Measurements from ENCODE around the gene HCFC2. TPM values are rescaled to one million over a fixed set of nuclear protein-coding genes. Genes with fewer than 3 reads are reported as not detected.

HCFC2 gene
- total and polyA plus RNA-seq, 10 donors: 4.3 to 18.6 (median 16.6) TPM

DNA sequence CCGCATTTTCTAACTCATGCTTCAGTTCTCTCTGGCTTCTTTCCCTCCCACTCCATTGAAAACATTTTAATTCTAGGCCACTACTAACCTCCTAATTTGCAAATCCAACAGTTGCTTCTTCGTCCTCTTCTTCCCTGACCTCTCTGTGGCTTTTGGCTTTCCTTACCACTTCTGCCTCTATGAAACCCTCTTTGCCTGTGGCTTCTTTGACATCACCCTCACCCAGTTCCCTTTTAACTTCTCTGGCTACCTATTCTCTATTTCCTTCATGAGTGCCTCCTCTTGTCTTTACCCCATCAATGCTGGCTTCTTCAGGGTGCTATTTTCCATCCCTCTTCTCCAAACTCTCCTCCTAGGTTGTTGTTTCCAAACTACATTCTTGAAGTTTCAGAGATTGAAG is 4.4 kb upstream of the HCFC2 start:
- intact Hi-C loops (cut with DNase I; ENCODE audit: low total_unique reads): loop anchor here (5.0 kb wide), 1 partner anchor 47 kb away; no protein-coding TSS in a partner anchor
- H3K9me3 ChIP-seq: peaks cover 0 to 7% (median 0%) of the 10 kb centered on the region in 8 donors
- H3K4me1 ChIP-seq: peaks cover 1 to 16% (median 9%) of the 10 kb centered on the region in 6 donors
- H3K27ac ChIP-seq: no peak overlapping the region
- H3K27me3 ChIP-seq (replicated peaks in 1 of 7): no peaks in the 10 kb centered on the region
- H3K36me3 ChIP-seq: no peaks in the 10 kb centered on the region
- WGBS, 5 donors: 59 to 74% (median 63%) methylated on average over 2 of the region's 2 CpGs
- TF ChIP-seq, protein P1, sequence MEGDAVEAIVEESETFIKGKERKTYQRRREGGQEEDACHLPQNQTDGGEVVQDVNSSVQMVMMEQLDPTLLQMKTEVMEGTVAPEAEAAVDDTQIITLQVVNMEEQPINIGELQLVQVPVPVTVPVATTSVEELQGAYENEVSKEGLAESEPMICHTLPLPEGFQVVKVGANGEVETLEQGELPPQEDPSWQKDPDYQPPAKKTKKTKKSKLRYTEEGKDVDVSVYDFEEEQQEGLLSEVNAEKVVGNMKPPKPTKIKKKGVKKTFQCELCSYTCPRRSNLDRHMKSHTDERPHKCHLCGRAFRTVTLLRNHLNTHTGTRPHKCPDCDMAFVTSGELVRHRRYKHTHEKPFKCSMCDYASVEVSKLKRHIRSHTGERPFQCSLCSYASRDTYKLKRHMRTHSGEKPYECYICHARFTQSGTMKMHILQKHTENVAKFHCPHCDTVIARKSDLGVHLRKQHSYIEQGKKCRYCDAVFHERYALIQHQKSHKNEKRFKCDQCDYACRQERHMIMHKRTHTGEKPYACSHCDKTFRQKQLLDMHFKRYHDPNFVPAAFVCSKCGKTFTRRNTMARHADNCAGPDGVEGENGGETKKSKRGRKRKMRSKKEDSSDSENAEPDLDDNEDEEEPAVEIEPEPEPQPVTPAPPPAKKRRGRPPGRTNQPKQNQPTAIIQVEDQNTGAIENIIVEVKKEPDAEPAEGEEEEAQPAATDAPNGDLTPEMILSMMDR (IDR thresholded peaks at IDR 0.05 in 8 of 11, conservative IDR thresholded peaks at IDR 0.05 in 3 of 11): no peak
- no peak for TF ChIP-seq POLR2AphosphoS5 (IDR thresholded peaks at IDR 0.05)
- TF ChIP-seq POLR2A (IDR thresholded peaks at IDR 0.05): no peak
- H3K4me3 ChIP-seq: no peak overlapping the region
- DNase-seq: no peak

DNA sequence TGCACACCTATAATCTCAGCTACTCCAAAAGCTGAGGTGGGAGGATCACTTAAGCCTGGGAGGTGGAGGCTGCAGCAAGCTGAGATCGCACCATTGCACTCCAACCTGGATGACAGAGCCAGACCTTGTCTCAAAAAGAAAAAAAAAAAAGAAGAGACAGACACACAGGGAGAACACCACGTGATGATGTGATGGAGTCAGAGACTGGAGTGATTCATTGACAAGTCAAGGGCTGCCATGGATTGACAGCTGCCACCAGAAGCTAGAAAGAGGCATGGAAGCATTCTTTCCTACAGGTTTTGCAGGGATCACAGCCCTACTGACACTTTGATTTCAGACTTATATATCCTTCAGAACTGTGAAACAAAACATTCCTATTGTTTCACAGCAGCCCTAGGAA is 3.5 kb upstream of the HCFC2 start:
- Histone ChIP-seq H3K36me3 (no peaks in the 10 kb centered on the region), H3K4me1 (peaks cover 10 to 24% (median 17%) of the 10 kb centered on the region in 6 donors), H3K27ac (no peak overlapping the region), H3K27me3 (replicated peaks in 1 of 7) (no peaks in the 10 kb centered on the region), H3K4me3 (no peak overlapping the region), H3K9me3 (peaks cover 0 to 7% (median 0%) of the 10 kb centered on the region in 8 donors)
- intact Hi-C loops (cut with DNase I; ENCODE audit: low total_unique reads): no loop called here
- WGBS, 5 donors: 58 to 74% (median 67%) methylated on average over 2 of the region's 2 CpGs
- TF ChIP-seq POLR2A (IDR thresholded peaks at IDR 0.05): no peak
- TF ChIP-seq, protein P1 (IDR thresholded peaks at IDR 0.05 in 8 of 11, conservative IDR thresholded peaks at IDR 0.05 in 3 of 11): no peak
- no peak for TF ChIP-seq POLR2AphosphoS5 (IDR thresholded peaks at IDR 0.05)
- no peak for DNase-seq

GRCh38 chr12:104063712-104064030 is 660 bp upstream of the HCFC2 start:
- Histone ChIP-seq H3K36me3 (peaks cover 0 to 22% (median 8%) of the 10 kb centered on the region in 6 donors), H3K9me3 (no peaks in the 10 kb centered on the region), H3K4me1 (peaks cover 14 to 52% (median 27%) of the 10 kb centered on the region in 6 donors), H3K27ac (peak overlapping the region; percentile 74 to 92 (median 85)), H3K27me3 (replicated peaks in 1 of 7) (no peaks in the 10 kb centered on the region), H3K4me3 (peak overlapping the region; percentile 73 to 97 (median 92))
- DNase-seq: no peak
- WGBS, 5 donors: 1 to 3% (median 2%) methylated on average over 7 of the region's 7 CpGs
- TF ChIP-seq POLR2AphosphoS5 (IDR thresholded peaks at IDR 0.05) (no peak), POLR2A (IDR thresholded peaks at IDR 0.05) (no peak)
- TF ChIP-seq, protein P1 (IDR thresholded peaks at IDR 0.05 in 8 of 11, conservative IDR thresholded peaks at IDR 0.05 in 3 of 11): no peak
- intact Hi-C loops (cut with DNase I; ENCODE audit: low total_unique reads): no loop called here

- Histone ChIP-seq H3K27ac (peak overlapping the region; percentile 74 to 92 (median 85)), H3K4me3 (peak overlapping the region; percentile 73 to 97 (median 92)), H3K36me3 (peaks cover 0 to 35% (median 13%) of the 10 kb centered on the region in 6 donors), H3K9me3 (no peaks in the 10 kb centered on the region), H3K27me3 (replicated peaks in 1 of 7) (no peaks in the 10 kb centered on the region), H3K4me1 (peaks cover 14 to 58% (median 27%) of the 10 kb centered on the region in 6 donors)
- 0 to 2% (median 1%) methylated on average over 20 to 41 of the region's 41 CpGs for WGBS, 5 donors
- intact Hi-C loops (cut with DNase I; ENCODE audit: low total_unique reads): no loop called here
- no peak for TF ChIP-seq POLR2A (IDR thresholded peaks at IDR 0.05)
- no peak for TF ChIP-seq POLR2AphosphoS5 (IDR thresholded peaks at IDR 0.05)
- TF ChIP-seq, protein P1 (IDR thresholded peaks at IDR 0.05 in 8 of 11, conservative IDR thresholded peaks at IDR 0.05 in 3 of 11): no peak
- peak; percentile 78 for DNase-seq
Measured at GRCh38 chr12:104064842-104065427, 604 bp downstream of the HCFC2 start.
